HEK293 (cell line): ENCODE measurements around the gene C4orf51.

ENCODE experiments used
- BCL11A ChIP-seq: fragments of 450-650 bp; formaldehyde crosslinking; IDR thresholded peaks from 2 replicates; pipeline ENCODE4 v1.5.1; 2016; ENCODE audit warnings: low read depth, missing biosample characterization, missing genetic modification characterization
- GFI1B ChIP-seq: fragments of 450-650 bp; formaldehyde crosslinking; IDR thresholded peaks from 2 replicates; pipeline ENCODE4 v1.5.1; 2016; ENCODE audit warnings: missing biosample characterization, missing genetic modification characterization
- GLIS2 ChIP-seq: fragments of 450-650 bp; formaldehyde crosslinking; IDR thresholded peaks from 2 replicates; pipeline ENCODE4 v1.5.1; 2016; ENCODE audit warnings: missing biosample characterization, missing genetic modification characterization
- HOXD13 ChIP-seq: sonication (generic); formaldehyde crosslinking; IDR thresholded peaks from 2 replicates; pipeline ENCODE4 v1.8.0; 2022; ENCODE audit warnings: missing genetic modification reagents, borderline replicate concordance
- KLF8 ChIP-seq: fragments of 450-650 bp; formaldehyde crosslinking; IDR thresholded peaks from 2 replicates; pipeline ENCODE4 v1.5.1; 2016; ENCODE audit warnings: missing biosample characterization, missing genetic modification characterization
- MZF1 ChIP-seq: fragments of 450-650 bp; formaldehyde crosslinking; IDR thresholded peaks from 2 replicates; pipeline ENCODE4 v1.5.1; 2017; ENCODE audit warnings: missing biosample characterization, missing genetic modification characterization, borderline replicate concordance
- OSR2 ChIP-seq: fragments of 450-650 bp; formaldehyde crosslinking; IDR thresholded peaks from 2 replicates; pipeline ENCODE4 v1.5.1; 2016; ENCODE audit warnings: missing biosample characterization, missing genetic modification characterization
- PBX3 ChIP-seq: sonication (generic); formaldehyde crosslinking; IDR thresholded peaks from 2 replicates; pipeline ENCODE4 v1.8.1; 2022; ENCODE audit warnings: mild to moderate bottlenecking, moderate library complexity, missing genetic modification reagents
- PRDM1 ChIP-seq: fragments of 450-650 bp; formaldehyde crosslinking; IDR thresholded peaks from 2 replicates; pipeline ENCODE4; 2016; ENCODE audit warnings: missing biosample characterization, missing genetic modification characterization
- PRDM6 ChIP-seq: fragments of 450-650 bp; formaldehyde crosslinking; IDR thresholded peaks from 2 replicates; pipeline ENCODE4 v1.5.1; 2017; ENCODE audit warnings: missing biosample characterization, missing genetic modification characterization
- ZBTB10 ChIP-seq: fragments of 450-650 bp; formaldehyde crosslinking; IDR thresholded peaks from 2 replicates; pipeline ENCODE4 v1.5.1; 2016; ENCODE audit warnings: missing biosample characterization, missing genetic modification characterization
- ZFP41 ChIP-seq: fragments of 450-650 bp; formaldehyde crosslinking; IDR thresholded peaks from 2 replicates; pipeline ENCODE4 v1.5.1; 2016; ENCODE audit warnings: missing biosample characterization, missing genetic modification characterization, borderline replicate concordance
- ZNF266 ChIP-seq: fragments of 450-650 bp; formaldehyde crosslinking; IDR thresholded peaks from 2 replicates; pipeline ENCODE4 v1.5.1; 2016; ENCODE audit warnings: missing biosample characterization, missing genetic modification characterization, low read depth
- ZNF302 ChIP-seq: fragments of 450-650 bp; formaldehyde crosslinking; IDR thresholded peaks from 2 replicates; pipeline ENCODE4 v1.5.1; 2016; ENCODE audit warnings: missing biosample characterization, missing genetic modification characterization, low read depth
- ZNF362 ChIP-seq: fragments of 450-650 bp; formaldehyde crosslinking; IDR thresholded peaks from 2 replicates; pipeline ENCODE4 v1.5.1; 2016; ENCODE audit warnings: missing biosample characterization, missing genetic modification characterization
- ZNF416 ChIP-seq: fragments of 450-650 bp; formaldehyde crosslinking; IDR thresholded peaks from 2 replicates; pipeline ENCODE4 v1.5.1; 2016; ENCODE audit warnings: missing biosample characterization, missing genetic modification characterization
- ZNF449 ChIP-seq: fragments of 450-650 bp; formaldehyde crosslinking; IDR thresholded peaks from 2 replicates; pipeline ENCODE4 v1.5.1; 2017; ENCODE audit warnings: missing biosample characterization, mild to moderate bottlenecking, missing genetic modification characterization, moderate library complexity
- ZNF544 ChIP-seq: fragments of 450-650 bp; formaldehyde crosslinking; IDR thresholded peaks from 2 replicates; pipeline ENCODE4 v1.5.0; 2017; ENCODE audit warnings: missing biosample characterization, missing genetic modification characterization
- ZNF600 ChIP-seq: fragments of 450-650 bp; formaldehyde crosslinking; IDR thresholded peaks from 2 replicates; pipeline ENCODE4 v1.5.1; 2016; ENCODE audit warnings: missing biosample characterization, missing genetic modification characterization
- ZNF747 ChIP-seq: fragments of 450-650 bp; formaldehyde crosslinking; IDR thresholded peaks from 2 replicates; pipeline ENCODE4 v1.5.1; 2016; ENCODE audit warnings: missing biosample characterization, missing genetic modification characterization
- TF ChIP-seq, protein P1 (sequence below): fragments of 450-650 bp; formaldehyde crosslinking; IDR thresholded peaks from 2 replicates; pipeline ENCODE4 v1.5.1; 2017; ENCODE audit warnings: missing biosample characterization, missing genetic modification characterization
- TF ChIP-seq, protein P2 (sequence below): fragments of 450-650 bp; formaldehyde crosslinking; IDR thresholded peaks from 2 replicates; pipeline ENCODE4 v1.5.1; 2016; ENCODE audit warnings: missing biosample characterization, missing genetic modification characterization
- TF ChIP-seq, protein P3 (sequence below): fragments of 450-650 bp; formaldehyde crosslinking; IDR thresholded peaks from 2 replicates; pipeline ENCODE4 v1.5.1; 2016; ENCODE audit warnings: missing biosample characterization, missing genetic modification characterization

C4orf51 gene

GRCh38 chr4:145732895-145733880 lies 53.2 kb downstream of the C4orf51 start (continued):
- TF ChIP-seq PRDM6 (tag by site-specific recombination), result no peak
- no peak for TF ChIP-seq ZFP41 (tag by site-specific recombination)
- no peak for TF ChIP-seq ZNF416 (tag by site-specific recombination)
- no peak for TF ChIP-seq PRDM1 (tag by site-specific recombination)
- no peak for TF ChIP-seq BCL11A (tag by site-specific recombination)
- no peak for TF ChIP-seq HOXD13 (CRISPR knock-in tag)
- TF ChIP-seq, protein P1, sequence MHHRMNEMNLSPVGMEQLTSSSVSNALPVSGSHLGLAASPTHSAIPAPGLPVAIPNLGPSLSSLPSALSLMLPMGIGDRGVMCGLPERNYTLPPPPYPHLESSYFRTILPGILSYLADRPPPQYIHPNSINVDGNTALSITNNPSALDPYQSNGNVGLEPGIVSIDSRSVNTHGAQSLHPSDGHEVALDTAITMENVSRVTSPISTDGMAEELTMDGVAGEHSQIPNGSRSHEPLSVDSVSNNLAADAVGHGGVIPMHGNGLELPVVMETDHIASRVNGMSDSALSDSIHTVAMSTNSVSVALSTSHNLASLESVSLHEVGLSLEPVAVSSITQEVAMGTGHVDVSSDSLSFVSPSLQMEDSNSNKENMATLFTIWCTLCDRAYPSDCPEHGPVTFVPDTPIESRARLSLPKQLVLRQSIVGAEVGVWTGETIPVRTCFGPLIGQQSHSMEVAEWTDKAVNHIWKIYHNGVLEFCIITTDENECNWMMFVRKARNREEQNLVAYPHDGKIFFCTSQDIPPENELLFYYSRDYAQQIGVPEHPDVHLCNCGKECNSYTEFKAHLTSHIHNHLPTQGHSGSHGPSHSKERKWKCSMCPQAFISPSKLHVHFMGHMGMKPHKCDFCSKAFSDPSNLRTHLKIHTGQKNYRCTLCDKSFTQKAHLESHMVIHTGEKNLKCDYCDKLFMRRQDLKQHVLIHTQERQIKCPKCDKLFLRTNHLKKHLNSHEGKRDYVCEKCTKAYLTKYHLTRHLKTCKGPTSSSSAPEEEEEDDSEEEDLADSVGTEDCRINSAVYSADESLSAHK, result no peak
- TF ChIP-seq ZNF449 (tag by site-specific recombination), result no peak
- TF ChIP-seq OSR2 (tag by site-specific recombination), result no peak
- TF ChIP-seq, protein P2, sequence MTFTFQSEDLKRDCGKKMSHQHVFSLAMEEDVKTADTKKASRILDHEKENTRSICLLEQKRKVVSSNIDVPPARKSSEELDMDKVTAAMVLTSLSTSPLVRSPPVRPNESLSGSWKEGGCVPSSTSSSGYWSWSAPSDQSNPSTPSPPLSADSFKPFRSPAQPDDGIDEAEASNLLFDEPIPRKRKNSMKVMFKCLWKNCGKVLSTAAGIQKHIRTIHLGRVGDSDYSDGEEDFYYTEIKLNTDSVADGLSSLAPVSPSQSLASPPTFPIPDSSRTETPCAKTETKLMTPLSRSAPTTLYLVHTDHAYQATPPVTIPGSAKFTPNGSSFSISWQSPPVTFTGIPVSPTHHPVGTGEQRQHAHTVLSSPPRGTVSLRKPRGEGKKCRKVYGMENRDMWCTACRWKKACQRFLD, result no peak
- no peak for TF ChIP-seq GFI1B (tag by site-specific recombination)
- TF ChIP-seq KLF8 (tag by site-specific recombination), result peak; percentile 49; the same call in 1 of the 2 replicates
- peak; percentile 91 for TF ChIP-seq GLIS2
- TF ChIP-seq ZBTB10, result no peak
- no peak for TF ChIP-seq ZNF362
- TF ChIP-seq PBX3 (CRISPR knock-in tag), result no peak
- TF ChIP-seq, protein P3, sequence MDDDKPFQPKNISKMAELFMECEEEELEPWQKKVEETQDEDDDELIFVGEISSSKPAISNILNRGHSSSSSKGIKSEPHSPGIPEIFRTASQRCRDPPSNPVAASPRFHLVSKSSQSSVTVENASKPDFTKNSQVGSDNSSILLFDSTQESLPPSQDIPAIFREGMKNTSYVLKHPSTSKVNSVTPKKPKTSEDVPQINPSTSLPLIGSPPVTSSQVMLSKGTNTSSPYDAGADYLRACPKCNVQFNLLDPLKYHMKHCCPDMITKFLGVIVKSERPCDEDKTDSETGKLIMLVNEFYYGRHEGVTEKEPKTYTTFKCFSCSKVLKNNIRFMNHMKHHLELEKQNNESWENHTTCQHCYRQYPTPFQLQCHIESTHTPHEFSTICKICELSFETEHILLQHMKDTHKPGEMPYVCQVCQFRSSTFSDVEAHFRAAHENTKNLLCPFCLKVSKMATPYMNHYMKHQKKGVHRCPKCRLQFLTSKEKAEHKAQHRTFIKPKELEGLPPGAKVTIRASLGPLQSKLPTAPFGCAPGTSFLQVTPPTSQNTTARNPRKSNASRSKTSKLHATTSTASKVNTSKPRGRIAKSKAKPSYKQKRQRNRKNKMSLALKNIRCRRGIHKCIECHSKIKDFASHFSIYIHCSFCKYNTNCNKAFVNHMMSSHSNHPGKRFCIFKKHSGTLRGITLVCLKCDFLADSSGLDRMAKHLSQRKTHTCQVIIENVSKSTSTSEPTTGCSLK (tag by site-specific recombination), result no peak
- no peak for TF ChIP-seq ZNF544 (tag by site-specific recombination)
- TF ChIP-seq ZNF747 (tag by site-specific recombination), result no peak
- peak; percentile 67; the same call in 1 of the 2 replicates for TF ChIP-seq ZNF600 (tag by site-specific recombination)
- no peak for TF ChIP-seq ZNF302 (tag by site-specific recombination)
- no peak for TF ChIP-seq MZF1 (tag by site-specific recombination)
- TF ChIP-seq ZNF266, result no peak
